ENCODE data around the gene SPEF1. TPM values are rescaled to one million over a fixed set of nuclear protein-coding genes. Genes with fewer than 3 reads are reported as not detected.

Gene SPEF1
- total and polyA plus RNA-seq, 2 experiments from 2014 or later: 0.63 TPM; not detected in 1

DNA sequence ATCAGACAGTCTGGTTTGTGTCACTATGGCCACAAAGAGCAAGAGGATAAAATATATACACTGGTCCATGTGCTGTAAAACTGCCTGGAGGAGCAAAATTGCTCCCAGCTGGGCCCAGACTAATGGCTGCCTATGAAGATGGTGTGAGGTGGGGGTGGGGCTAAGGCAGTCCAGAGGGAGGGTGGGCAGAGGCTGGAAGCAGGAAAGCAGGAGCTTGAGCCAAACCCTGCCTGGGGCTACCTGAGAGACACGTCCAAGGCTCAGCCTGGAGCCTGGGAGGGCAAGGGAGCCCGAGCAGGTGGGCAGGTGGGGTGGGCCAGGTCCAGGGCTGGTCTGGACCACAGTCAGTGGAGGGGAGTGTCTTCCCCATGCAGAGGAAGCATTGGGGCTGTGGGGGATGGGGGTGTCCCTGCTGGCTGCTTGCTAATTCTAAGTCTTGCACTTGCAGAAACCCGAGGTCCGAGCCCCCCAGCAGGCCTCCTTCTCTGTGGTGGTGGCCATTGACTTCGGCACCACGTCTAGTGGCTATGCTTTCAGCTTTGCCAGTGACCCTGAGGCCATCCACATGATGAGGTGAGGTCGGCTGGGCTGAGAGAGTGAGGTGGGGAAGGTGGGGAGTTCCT lies 39.3 kb downstream of the SPEF1 start:
- TF ChIP-seq EZH2 (IDR thresholded peaks at IDR 0.05; ENCODE audit: borderline replicate concordance) (no peak), EZH2phosphoT487 (IDR thresholded peaks at IDR 0.05; ENCODE audit: low read depth, severe bottlenecking, unreplicated experiment) (no peak)
- TF ChIP-seq, protein P1, sequence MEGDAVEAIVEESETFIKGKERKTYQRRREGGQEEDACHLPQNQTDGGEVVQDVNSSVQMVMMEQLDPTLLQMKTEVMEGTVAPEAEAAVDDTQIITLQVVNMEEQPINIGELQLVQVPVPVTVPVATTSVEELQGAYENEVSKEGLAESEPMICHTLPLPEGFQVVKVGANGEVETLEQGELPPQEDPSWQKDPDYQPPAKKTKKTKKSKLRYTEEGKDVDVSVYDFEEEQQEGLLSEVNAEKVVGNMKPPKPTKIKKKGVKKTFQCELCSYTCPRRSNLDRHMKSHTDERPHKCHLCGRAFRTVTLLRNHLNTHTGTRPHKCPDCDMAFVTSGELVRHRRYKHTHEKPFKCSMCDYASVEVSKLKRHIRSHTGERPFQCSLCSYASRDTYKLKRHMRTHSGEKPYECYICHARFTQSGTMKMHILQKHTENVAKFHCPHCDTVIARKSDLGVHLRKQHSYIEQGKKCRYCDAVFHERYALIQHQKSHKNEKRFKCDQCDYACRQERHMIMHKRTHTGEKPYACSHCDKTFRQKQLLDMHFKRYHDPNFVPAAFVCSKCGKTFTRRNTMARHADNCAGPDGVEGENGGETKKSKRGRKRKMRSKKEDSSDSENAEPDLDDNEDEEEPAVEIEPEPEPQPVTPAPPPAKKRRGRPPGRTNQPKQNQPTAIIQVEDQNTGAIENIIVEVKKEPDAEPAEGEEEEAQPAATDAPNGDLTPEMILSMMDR (IDR thresholded peaks at IDR 0.05; ENCODE audit: poor library complexity): no peak
- H2AFZ ChIP-seq: no peak overlapping the region

DNA sequence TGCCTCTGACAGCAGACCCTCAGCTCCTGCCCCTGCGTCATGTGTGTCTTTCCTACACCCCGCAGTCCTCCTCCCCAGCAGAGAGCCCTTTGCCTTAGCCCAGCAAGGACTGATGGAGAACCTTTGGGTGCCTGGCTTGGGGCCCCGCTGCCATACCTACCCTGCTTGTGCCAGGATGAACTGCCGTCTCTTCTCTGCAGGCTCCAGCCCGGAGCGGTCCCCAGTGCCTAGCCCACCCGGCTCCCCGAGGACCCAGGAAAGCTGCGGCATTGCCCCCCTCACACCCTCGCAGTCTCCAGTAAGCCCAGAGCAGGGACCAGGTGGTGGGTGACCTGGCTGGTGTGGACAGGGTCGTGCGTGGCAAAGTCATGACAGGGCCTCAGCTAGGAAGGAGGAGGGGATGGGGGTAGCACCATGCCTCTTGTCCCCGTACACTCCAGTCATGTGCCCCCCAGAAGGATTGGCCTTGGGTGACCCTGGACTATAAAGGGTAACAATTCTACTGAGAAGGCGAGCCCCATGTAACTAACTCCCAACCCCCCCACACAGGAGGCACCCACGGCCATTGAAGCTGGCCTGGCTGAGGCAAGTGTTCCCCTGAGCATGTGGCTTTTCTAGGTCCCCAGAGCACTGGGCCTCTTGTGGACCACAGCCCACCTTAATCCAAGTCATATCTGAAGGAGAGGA lies 40.5 kb downstream of the SPEF1 start:
- H3K4me3 ChIP-seq: no peak overlapping the region
- DNase-seq (ENCODE audit: low spot score): no peak
- no peaks in the 10 kb centered on the region for H3K9me2 ChIP-seq (replicated peaks; ENCODE audit: insufficient read depth)
- H3K79me2 ChIP-seq: no peaks in the 10 kb centered on the region
- H3K9me3 ChIP-seq (ENCODE audit: low read depth): no peaks in the 10 kb centered on the region
- H3K36me3 ChIP-seq (replicated peaks; ENCODE audit: insufficient read depth, low read depth): no peaks in the 10 kb centered on the region
- peaks cover 15% of the 10 kb centered on the region for H3K27me3 ChIP-seq
- no peak overlapping the region for H3K27ac ChIP-seq
- H3K4me2 ChIP-seq: no peak overlapping the region
- no peaks in the 10 kb centered on the region for H3K4me1 ChIP-seq (ENCODE audit: insufficient read depth)
- no peaks in the 10 kb centered on the region for H4K20me1 ChIP-seq (ENCODE audit: insufficient read depth, poor library complexity, severe bottlenecking)
- 95% methylated on average over 15 of the region's 15 CpGs for WGBS (ENCODE audit: low lambda C conversion rate, missing lambda C conversion rate)
- no peak overlapping the region for H2AFZ ChIP-seq
- TF ChIP-seq EZH2 (IDR thresholded peaks at IDR 0.05; ENCODE audit: borderline replicate concordance): no peak

More for the DNA sequence above, 39.3 kb downstream of the SPEF1 start:
- Histone ChIP-seq H3K4me2 (no peak overlapping the region), H3K36me3 (replicated peaks; ENCODE audit: insufficient read depth, low read depth) (no peaks in the 10 kb centered on the region), H3K27ac (no peak overlapping the region), H3K79me2 (no peaks in the 10 kb centered on the region), H3K9me2 (replicated peaks; ENCODE audit: insufficient read depth) (no peaks in the 10 kb centered on the region), H3K4me3 (no peak overlapping the region), H3K27me3 (peaks cover 24% of the 10 kb centered on the region), H3K9me3 (ENCODE audit: low read depth) (no peaks in the 10 kb centered on the region), H3K4me1 (ENCODE audit: insufficient read depth) (no peaks in the 10 kb centered on the region), H4K20me1 (ENCODE audit: insufficient read depth, poor library complexity, severe bottlenecking) (no peaks in the 10 kb centered on the region)
- DNase-seq (ENCODE audit: low spot score): no peak
- WGBS (ENCODE audit: low lambda C conversion rate, missing lambda C conversion rate): 67% methylated on average over 7 of the region's 7 CpGs

DNA sequence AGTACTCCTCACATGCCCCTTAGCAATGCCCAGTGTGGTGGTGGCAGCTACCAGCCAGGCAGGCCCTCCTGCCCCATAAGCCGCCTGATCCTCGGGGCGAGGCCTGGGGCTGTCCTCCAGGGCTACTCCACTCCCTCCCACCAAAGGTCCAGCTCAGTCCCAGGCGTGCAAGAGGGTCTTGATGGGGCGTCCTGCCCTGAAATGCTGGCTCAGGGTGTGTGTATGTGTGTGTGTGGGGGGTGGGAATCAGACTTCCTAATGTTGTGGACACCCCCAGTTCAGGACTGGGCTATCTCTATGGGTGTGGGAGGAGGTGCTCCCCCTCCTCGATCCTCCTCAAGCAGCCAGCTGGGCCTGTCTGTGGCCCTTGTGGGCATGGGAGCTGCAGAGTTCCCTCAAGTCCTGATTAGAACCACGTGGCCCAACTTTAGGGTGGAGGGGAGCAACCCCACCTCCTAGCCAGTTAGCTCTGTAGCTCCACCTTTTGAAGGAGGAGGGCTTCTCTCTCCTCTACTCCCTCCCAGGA lies 41.3 kb downstream of the SPEF1 start:
- peaks cover 11% of the 10 kb centered on the region for H3K27me3 ChIP-seq
- no peak overlapping the region for H3K4me2 ChIP-seq
- peak; percentile 5 for DNase-seq (ENCODE audit: low spot score)
- H4K20me1 ChIP-seq (ENCODE audit: insufficient read depth, poor library complexity, severe bottlenecking): no peaks in the 10 kb centered on the region
- H3K4me1 ChIP-seq (ENCODE audit: insufficient read depth): no peaks in the 10 kb centered on the region
- no peaks in the 10 kb centered on the region for H3K9me2 ChIP-seq (replicated peaks; ENCODE audit: insufficient read depth)
- H2AFZ ChIP-seq: no peak overlapping the region
- no peak overlapping the region for H3K4me3 ChIP-seq
- H3K27ac ChIP-seq: no peak overlapping the region
- no peaks in the 10 kb centered on the region for H3K9me3 ChIP-seq (ENCODE audit: low read depth)
- no peaks in the 10 kb centered on the region for H3K79me2 ChIP-seq
- no peak for TF ChIP-seq EZH2 (IDR thresholded peaks at IDR 0.05; ENCODE audit: borderline replicate concordance)
- TF ChIP-seq EZH2phosphoT487 (IDR thresholded peaks at IDR 0.05; ENCODE audit: low read depth, severe bottlenecking, unreplicated experiment): no peak
- TF ChIP-seq, protein P1 (IDR thresholded peaks at IDR 0.05; ENCODE audit: poor library complexity): no peak
- H3K36me3 ChIP-seq (replicated peaks; ENCODE audit: insufficient read depth, low read depth): no peaks in the 10 kb centered on the region
- 73% methylated on average over 7 of the region's 7 CpGs for WGBS (ENCODE audit: low lambda C conversion rate, missing lambda C conversion rate)
